Pancreas (tissue), 10 donors: ENCODE results near the gene ZDHHC11B. TPM values are rescaled to one million over a fixed set of nuclear protein-coding genes. Genes with fewer than 3 reads are reported as not detected.
A peak's percentile ranks its signal among the peaks of the same experiment; 100 is the strongest.
"Not testable (repeated sequence)": the region's sequence is repeated elsewhere in the genome, so short reads cannot be mapped to it uniquely, and the experiment has no call there.

ENCODE experiments used
- ATAC-seq, 4 donors: fragments of 200-7000 bp; cut with Tn5 transposase; one replicate each; pipeline versions ENCODE4 v1.8.0 to v1.9.1; 2020; ENCODE audit warnings: mild to moderate bottlenecking in 4 of 4, moderate library complexity in 4 of 4
- DNase-seq, 6 donors: peaks; one replicate each; pipeline ENCODE4 v3.0.0-alpha.2; 2020
- FAIRE-seq: peaks from 2 replicates; lab custom pipeline; 2012; peaks lifted over from hg19 to GRCh38; lab: Jason Lieb, UNC
- H3K27ac ChIP-seq, 4 donors: fragments of 200-600 bp; sonication (generic); 1 replicate in 3 of 4; 2 replicates in 1 of 4; pipeline versions ENCODE4 v1.5.0 to v1.8.0; 2020
- H3K27me3 ChIP-seq, 4 donors: fragments of 200-600 bp; one replicate each; pipeline ENCODE4 v1.8.0; 2021
- H3K36me3 ChIP-seq, 3 donors: fragments of 200-600 bp; sonication (generic) in 1 of 3; one replicate each; pipeline versions ENCODE4 v1.5.0 to v1.8.0; 2020 to 2021
- H3K4me1 ChIP-seq, 3 donors: fragments of 200-600 bp; one replicate each; pipeline ENCODE4 v1.8.0; 2021
- H3K4me3 ChIP-seq, 4 donors: fragments of 200-600 bp; sonication (generic) in 2 of 4; one replicate each; pipeline versions ENCODE4 v1.5.0 to v1.8.0; 2020 to 2021
- H3K9me3 ChIP-seq, 4 donors: fragments of 200-600 bp; one replicate each; pipeline ENCODE4 v1.8.0; 2021
- WGBS, 2 donors: extraction: QIAGEN DNeasy Blood & Tissue Kit; methylation state at CpG; one replicate each; pipeline ENCODE4 v1.1.7; 2013; 5-methylcytosine and 5-hydroxymethylcytosine counted together
- intact Hi-C, 3 donors: fragments of 100-400 bp; cut with DNase I; formaldehyde crosslinking; loops; one replicate each; pipeline versions ENCODE4 v1.11.1 to v1.14.2; 2022
- polyA plus RNA-seq, 2 donors: library from polyadenylated mRNA; stranded (reverse); fragments of 200-250 nt; gene quantifications; one replicate each; pipeline ENCODE4 v1.2.3, GENCODE V29; 2013
- total RNA-seq, 6 donors: library from RNA; stranded (reverse); fragmentation: NEBNext Ultra II Directional in 4 of 6; extraction: Animal tissue kit (Norgen Biotek cat#: 25700) in 4 of 6; gene quantifications; one replicate each; pipeline versions ENCODE4 v1.2.1 to v1.2.4, GENCODE V29; 2021 to 2023
- donor health status: healthy with polysubstance abuse.
- donor health status: DM: no; HTN: no; CAD: no; lungs with moderate emphysema.
- donor health status: DM: no; HTN: no; CAD: no.
- donor health status: control.
- donor health status: control.
- donor health status: Bipolar disorder and iron deficiency.
- donor health status: DM: yes; HTN: yes; CAD: no.
- donor health status: DM: no; HTN: no; CAD: no.
- donor health status: DM: no; HTN: no; CAD: no.
- donor health status: DM: yes; HTN: yes; CAD: no.

ZDHHC11B gene
- total and polyA plus RNA-seq, 8 donors = 2.8 to 19.9 (median 6.2) TPM

DNA sequence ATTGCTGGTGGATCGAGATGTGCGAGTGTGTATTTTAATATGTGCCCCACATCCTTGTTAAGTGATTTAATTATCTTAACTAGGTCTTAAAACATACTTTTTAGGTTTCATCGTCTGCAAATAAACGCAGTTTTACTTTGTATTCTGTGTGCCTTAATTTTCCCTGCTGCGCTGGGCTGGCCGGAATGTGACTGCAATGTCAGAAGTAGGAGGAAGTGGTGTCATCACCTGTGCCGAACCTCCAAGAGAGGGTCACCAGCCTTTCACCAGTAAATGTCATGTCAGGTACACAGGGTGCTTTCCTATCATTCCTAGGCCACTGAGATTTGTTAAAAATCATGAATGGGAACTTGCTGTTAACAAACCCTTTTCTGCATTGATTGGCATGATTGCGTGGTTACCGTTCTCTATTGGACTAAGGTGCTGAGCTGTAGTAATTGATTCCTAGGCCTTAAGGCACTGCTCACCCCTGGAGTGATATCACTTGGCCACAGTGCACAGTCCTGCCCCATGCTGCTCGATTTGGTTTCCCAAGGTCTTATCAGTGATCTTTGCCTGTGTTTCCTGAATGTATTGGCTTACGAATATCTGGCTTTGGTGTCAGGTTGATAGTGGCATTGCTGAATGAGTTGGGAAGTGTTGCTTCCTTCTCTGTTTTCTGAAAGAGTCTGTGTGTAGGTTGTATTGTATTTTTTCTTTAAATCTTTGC lies 40.7 kb downstream of the ZDHHC11B start:
- FAIRE-seq, intact Hi-C loops, H3K9me3 ChIP-seq, H3K27me3 ChIP-seq, H3K4me3 ChIP-seq, H3K4me1 ChIP-seq, H3K27ac ChIP-seq, ATAC-seq, H3K36me3 ChIP-seq, DNase-seq: not testable (repeated sequence)
- WGBS, 2 donors = 85 to 87% methylated on average over 11 of the region's 11 CpGs

DNA sequence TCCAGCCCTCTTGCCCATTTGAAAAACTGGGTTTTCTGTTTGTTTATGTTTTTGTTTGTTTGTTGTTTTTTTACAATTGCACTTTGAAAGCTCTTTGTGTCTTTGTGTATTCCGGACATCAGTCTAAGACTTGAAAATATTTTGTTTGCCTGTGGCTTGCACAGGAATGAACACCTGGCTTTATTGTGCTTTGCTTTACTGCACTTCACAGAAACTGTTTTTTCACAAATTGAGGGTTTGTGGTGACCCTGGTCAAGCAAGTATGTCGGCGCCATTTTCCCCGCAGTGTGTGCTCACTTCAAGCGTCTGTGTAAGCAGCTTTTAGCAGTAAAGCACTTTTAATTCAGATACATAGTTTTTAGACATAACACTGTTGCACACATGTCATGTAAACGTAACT lies 42.3 kb downstream of the ZDHHC11B start:
- H3K27ac ChIP-seq, H3K4me1 ChIP-seq, intact Hi-C loops, H3K9me3 ChIP-seq, H3K4me3 ChIP-seq, ATAC-seq, FAIRE-seq, H3K36me3 ChIP-seq, DNase-seq, H3K27me3 ChIP-seq: not testable (repeated sequence)
- 89 to 93% methylated on average over 6 of the region's 6 CpGs for WGBS, 2 donors

GRCh38 chr5:734145-734544 lies 50.4 kb downstream of the ZDHHC11B start:
- ATAC-seq, intact Hi-C loops, H3K27ac ChIP-seq, FAIRE-seq, H3K9me3 ChIP-seq, H3K27me3 ChIP-seq, H3K4me3 ChIP-seq, H3K4me1 ChIP-seq, DNase-seq: not testable (repeated sequence)
- H3K36me3 ChIP-seq = peaks cover 0 to 15% (median 0%) of the 10 kb centered on the region in 3 donors
- WGBS, 2 donors = 50% methylated on average over 1 of the region's 1 CpG; no CpG with 5 or more reads in 1 of the 2 donors

DNA sequence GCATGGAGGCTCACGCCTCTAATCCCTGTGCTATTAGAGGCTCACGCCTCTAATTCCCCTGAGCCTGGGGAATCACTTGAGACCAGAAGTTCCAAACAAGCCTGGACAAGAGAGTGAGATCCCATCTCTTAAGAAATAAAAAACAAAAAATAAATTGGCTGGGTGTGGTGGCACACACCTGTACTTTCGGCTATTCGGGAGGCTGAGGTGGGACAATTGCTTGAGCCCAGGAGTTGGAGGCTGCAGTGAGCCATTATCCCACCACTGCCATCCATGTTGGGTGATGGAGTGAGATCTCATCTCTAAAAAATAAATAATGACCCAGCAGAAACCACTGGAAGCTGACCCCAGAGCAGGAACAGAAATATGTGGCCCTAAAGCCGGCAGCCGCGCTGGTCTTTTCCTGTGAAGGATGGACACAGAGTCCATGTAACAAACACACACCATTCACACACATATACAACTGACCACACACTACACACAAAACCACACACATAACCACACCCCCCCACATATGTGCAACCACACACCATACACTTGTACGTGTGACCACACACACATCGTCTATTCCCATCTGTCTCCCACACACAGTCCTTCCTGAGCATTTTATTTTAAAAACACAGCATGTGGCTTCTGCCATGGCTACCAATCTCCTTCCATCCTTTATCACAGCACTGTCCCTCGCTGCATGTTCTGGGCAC lies 51.6 kb downstream of the ZDHHC11B start:
- intact Hi-C loops, H3K4me3 ChIP-seq, FAIRE-seq, H3K27me3 ChIP-seq, H3K9me3 ChIP-seq, DNase-seq, H3K27ac ChIP-seq, H3K4me1 ChIP-seq, ATAC-seq: not testable (repeated sequence)
- peaks cover 0 to 15% (median 0%) of the 10 kb centered on the region in 3 donors for H3K36me3 ChIP-seq
- WGBS, 2 donors = 91 to 95% methylated on average over 7 to 10 of the region's 10 CpGs

- DNase-seq, FAIRE-seq, H3K27ac ChIP-seq, H3K27me3 ChIP-seq, H3K4me3 ChIP-seq, ATAC-seq, intact Hi-C loops, H3K9me3 ChIP-seq, H3K4me1 ChIP-seq: not testable (repeated sequence)
- peaks cover 0 to 15% (median 0%) of the 10 kb centered on the region in 3 donors for H3K36me3 ChIP-seq
- WGBS, 2 donors = 81 to 89% methylated on average over 5 of the region's 7 CpGs
Observed at GRCh38 chr5:729225-729624, 55.3 kb downstream of the ZDHHC11B start.

- intact Hi-C loops, DNase-seq, H3K27ac ChIP-seq, H3K4me3 ChIP-seq, H3K9me3 ChIP-seq, H3K4me1 ChIP-seq, FAIRE-seq, H3K27me3 ChIP-seq, H3K36me3 ChIP-seq: not testable (repeated sequence)
- WGBS, 2 donors = 61 to 82% methylated on average over 7 to 8 of the region's 9 CpGs
- ATAC-seq = peak in 2 of 4 donors; percentile 25 to 26
Observed at GRCh38 chr5:727087-727486, 57.4 kb downstream of the ZDHHC11B start.

DNA sequence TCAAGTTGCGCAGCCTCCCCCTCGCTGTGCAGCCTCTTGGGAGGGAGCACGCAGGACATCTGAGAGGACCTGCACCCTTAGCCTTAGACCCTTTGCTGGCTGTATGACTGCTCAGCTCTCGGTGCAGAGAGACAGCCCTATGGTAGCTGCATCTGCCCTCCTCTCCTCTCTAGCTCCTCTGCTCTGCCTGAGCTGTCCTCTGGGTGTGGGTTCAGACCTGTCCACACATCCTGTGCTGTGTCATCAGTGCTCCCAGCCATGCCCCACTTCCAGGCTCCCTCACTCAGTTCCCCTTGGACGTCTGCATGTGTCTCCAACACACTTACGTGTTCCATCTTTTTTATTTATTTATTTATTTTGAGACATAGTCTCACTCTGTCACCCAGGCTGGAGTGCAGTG lies 60.7 kb downstream of the ZDHHC11B start:
- H3K4me3 ChIP-seq, DNase-seq, ATAC-seq, H3K36me3 ChIP-seq, H3K27me3 ChIP-seq, H3K27ac ChIP-seq, intact Hi-C loops, H3K4me1 ChIP-seq, FAIRE-seq, H3K9me3 ChIP-seq: not testable (repeated sequence)
- WGBS, 2 donors = 82 to 88% methylated on average over 2 of the region's 6 CpGs

- WGBS, 2 donors = 63 to 75% methylated on average over 1 of the region's 4 CpGs
- H3K27me3 ChIP-seq, H3K4me3 ChIP-seq, ATAC-seq, H3K36me3 ChIP-seq, intact Hi-C loops, H3K9me3 ChIP-seq, FAIRE-seq, H3K27ac ChIP-seq, H3K4me1 ChIP-seq, DNase-seq: not testable (repeated sequence)
Observed at GRCh38 chr5:723309-723708, 61.2 kb downstream of the ZDHHC11B start.

GRCh38 chr5:719379-719778 lies 65.2 kb downstream of the ZDHHC11B start:
- WGBS, 2 donors = 89 to 100% methylated on average over 1 of the region's 1 CpG
- H3K4me1 ChIP-seq, H3K36me3 ChIP-seq, H3K27me3 ChIP-seq, H3K9me3 ChIP-seq, H3K27ac ChIP-seq, FAIRE-seq, ATAC-seq, intact Hi-C loops, DNase-seq, H3K4me3 ChIP-seq: not testable (repeated sequence)
